HG02610 (cell line): ENCODE data around the gene DNAAF5.

Experiments used
- ATAC-seq: cut with Tn5 transposase; IDR thresholded peaks from one replicate; pipeline ENCODE4 v1.9.1; 2021; ENCODE audit warnings: mild to moderate bottlenecking, moderate library complexity; ENCODE audit not compliant: unreplicated experiment

DNAAF5 gene

GRCh38 chr7:706721-707120 is 19.8 kb upstream of the DNAAF5 start:
- ATAC-seq: no peak

DNA sequence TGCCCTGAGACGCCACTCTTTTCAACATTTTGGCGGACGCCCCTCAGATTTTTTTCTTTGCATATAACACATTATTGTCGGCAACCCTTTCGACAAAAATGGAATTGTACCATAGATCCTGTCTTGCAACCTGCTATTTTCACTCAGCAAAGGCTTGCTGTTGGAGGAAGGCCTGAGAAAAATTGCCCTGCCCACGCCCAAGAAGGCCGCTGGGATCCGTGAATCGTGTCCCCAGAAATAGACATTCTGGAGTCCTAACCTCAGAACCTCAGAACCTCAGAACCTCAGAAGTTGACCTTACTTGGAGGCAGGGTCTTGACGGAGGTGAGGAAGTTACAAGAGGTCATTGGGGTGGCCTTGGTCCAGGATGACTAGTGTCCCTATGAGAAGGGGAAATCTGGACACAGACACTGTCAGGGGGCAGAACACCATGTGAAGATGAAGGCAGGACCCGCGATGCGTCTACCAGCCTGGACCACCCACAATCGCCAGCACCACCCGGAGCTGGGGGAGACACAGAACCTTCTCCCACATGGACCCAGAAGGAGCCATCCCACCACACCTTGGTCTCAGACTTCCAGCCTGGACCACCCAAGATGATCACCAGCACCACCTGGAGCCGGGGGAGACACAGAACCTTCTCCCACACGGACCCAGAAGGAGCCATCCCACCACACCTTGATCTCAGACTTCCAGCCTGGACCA is 19.1 kb upstream of the DNAAF5 start:
- ATAC-seq: no peak

DNA sequence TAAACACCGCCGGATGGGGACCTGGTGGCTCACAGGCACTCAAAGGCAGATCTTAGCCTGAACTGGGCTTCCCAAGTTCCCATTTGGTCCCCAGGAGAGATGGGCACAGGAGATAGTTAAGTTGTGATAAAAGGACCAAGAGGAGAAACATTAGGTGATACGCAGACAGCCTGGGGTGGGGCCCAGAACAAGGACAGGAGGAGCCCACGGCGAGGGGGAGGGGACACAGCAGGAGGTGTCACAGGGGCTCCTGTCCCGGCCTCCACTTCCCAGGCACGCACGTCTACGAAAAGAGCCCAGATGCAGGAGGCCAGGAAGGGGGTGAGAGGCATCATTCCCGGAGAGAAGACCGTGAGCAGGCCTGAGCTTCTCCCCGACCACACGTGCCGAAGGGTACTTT is 16.3 kb upstream of the DNAAF5 start:
- no peak for ATAC-seq

DNA sequence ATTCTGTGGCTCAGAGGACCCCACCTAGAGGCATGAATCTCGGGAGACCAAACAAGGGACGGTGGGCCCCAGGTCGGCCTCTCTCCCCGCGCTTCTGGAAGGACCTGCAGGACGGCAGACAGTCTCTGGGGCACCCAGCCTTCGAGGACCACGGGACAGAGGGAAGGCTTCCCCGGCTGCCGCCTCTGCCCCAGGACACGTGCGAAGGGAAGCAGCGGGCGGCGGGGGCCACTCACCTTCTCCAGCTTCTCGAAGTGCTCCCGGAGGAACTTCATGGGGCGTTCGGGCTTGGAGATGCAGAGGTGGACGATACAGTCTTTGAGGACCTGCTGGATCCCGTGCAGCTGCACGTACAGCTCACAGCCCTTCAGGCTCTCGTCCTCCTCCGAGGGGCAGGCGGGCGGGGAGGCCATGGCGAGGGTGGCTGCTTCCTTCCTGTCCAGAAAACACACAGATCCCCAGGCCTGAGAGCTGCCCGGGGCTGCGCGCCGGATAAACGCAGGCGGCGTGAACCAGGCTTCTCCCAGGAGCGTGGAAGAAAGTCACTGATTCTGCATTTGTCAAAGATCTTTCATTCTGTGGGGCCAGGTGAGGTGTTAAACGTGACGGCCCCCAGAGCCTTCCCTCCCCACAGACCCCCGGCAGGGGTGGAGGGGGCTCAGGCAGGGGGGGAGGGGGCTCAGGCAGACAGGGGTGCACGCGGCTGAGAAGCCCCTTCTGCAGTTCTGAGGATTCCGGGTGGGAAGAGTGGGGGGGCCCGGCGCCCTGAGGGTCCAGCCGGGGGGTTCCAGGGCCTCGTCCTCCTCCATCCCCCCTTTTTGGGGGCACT is 15.2 kb upstream of the DNAAF5 start:
- ATAC-seq: no peak

DNA sequence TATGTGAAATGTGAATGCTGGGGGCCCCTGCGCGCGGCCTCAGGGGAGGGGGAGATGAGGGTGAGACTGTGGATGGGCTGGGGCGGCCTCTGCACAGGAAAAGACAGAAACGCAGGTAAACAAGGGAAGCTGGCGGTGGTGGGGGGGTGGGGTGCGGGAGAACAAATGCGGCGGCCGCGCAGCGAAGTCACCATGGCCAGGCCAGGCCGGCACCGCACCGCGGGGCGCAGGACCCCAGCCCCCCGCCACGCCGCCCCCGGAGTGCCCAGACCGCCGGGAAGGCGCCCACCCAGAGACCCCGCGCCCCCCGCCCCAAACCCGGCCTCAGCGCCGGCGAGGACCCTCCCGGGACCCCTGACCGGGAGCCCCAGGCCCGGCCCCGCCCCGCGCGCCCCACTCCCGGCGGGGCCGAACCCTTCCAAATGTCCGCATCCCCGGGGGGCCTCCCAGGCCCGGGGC is 14.5 kb upstream of the DNAAF5 start:
- ATAC-seq: no peak

- ATAC-seq: no peak
These were observed 13.9 kb upstream of the DNAAF5 start for GRCh38 chr7:712381-713138.

GRCh38 chr7:713139-713457 is 13.4 kb upstream of the DNAAF5 start:
- ATAC-seq: no peak

GRCh38 chr7:713488-714230 is 12.8 kb upstream of the DNAAF5 start:
- no peak for ATAC-seq

GRCh38 chr7:714251-714671 is 12.2 kb upstream of the DNAAF5 start:
- ATAC-seq: no peak

DNA sequence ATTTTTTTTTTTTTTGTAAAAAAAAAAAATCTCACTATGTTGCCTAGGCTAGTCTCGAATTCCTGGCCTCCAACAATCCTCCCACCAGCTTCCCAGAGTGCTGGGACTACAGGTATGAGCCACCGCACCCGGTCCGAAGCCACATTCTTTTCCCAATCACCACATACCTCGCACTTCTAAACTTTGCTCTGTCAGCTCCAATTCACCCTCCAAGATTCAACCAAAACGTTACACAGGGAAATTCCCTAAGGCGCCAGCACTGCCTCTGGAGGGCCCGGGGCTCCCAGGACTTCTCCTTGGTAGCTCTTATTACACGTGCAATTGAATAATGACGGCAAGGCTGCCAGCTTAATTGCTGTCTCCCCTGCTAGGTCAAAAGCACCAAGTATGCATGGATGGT is 10.3 kb upstream of the DNAAF5 start:
- ATAC-seq: no peak

DNA sequence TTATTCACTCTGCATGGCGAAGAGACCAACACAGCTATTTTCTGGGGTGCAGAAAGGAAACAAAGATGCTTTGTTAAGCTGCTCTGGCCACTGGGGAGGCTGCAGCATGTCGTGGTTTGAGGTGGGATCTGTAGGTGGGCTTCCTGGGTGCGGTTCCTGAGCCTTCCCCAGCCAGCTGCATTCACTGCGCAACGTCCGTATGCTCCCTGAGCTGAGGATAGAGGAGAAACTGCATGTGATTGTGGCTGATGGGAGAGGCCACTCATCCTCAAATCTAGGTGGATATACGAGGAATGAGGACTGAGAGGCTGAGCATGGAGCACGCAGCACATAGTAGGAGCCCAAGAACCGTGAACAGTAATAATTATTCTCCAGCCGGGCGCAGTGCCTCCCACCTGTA is 9.9 kb upstream of the DNAAF5 start:
- ATAC-seq: no peak

DNA sequence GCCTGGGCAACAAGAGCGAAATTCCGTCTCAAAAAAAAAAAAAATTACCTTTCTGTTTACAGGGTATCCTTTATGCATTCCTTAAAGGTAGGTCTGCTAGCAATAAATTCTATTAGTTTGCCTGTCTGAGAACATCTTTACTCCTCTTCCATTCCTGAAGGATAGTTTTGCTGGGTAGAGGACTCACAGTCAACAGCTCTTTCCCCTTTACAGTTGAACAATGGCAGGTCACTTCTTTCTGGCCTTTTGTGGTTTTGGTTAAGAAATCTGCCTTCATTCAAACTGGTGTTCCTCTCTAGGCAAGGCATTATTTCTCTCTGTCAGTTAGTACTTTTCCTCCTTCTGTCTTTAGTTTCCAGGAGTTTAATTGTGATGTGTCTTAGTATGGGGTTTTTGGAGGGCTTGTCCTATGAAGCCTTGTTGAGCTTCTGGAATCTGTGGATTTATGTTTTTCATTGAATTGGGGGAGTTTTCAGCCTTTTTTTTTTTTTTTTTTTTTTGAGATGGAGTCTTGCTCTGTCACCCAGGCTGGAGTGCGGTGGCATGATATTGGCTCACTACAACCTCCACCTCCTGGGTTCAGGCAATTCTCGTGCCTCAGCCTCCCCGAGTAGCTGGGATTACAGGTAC is 4.8 kb upstream of the DNAAF5 start:
- no peak for ATAC-seq

DNA sequence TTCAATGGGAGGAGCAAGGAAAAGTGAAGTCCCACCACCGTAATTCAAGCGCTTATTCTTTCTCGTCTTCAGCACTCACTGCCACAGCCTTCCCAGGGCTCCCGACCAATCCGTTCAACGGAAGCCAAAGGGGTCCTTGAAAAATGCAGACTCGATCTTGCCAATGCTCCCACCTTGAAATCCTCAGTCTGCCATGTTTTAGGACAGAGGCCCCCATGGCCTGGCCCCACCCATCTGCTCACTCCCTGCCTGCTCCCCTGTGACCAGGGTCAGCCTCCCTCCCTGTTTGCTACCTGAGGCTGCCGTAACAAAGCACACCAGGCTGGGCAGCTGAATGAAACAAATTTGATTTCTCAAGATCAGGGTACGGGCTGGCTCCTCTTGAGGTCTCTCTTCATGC is 3.0 kb upstream of the DNAAF5 start:
- no peak for ATAC-seq

GRCh38 chr7:724298-724697 is 2.2 kb upstream of the DNAAF5 start:
- ATAC-seq: no peak

DNA sequence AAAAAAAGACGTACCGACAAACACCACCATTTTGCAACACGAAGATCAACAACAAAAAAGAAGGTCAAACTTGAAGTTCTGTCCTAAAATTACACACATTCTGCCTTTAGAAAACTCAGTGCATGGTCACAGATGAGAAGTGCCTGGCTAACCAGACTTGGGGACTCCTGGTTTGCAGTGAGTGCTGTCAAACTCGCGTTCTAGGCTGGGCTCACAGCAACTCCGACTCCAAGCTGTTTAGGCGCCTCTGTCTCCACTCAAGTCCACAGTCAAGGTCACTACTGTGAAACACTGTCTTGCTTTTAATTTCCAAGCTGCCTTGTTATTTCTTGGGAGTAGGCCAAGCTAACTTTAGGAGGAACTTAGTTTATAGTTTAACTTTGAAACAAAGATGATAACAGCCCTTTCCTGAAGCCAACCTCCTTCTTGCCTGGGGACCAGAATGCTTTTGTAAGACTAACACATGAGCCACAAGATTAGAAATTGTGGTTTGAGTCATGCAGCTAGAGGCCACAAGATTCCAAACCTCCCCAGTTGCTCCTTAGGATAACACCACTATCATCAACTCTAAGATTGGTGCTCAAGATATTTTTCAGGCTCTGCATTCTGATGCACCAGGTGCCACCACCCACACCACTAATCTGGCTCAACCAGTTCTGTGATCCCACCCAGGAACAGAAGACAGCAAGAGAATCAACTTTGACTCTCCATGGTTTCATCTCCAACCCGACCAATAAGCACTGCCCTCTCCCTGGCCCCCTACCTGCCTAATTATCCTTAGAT is 1.1 kb upstream of the DNAAF5 start:
- no peak for ATAC-seq

GRCh38 chr7:726854-727103 is 280 bp downstream of the DNAAF5 start:
- ATAC-seq: peak; percentile 16

- peak; percentile 48 for ATAC-seq
These were observed 756 bp downstream of the DNAAF5 start, which contains the start of gene PRKAR1B for GRCh38 chr7:727104-727805. TSS of gene PRKAR1B (minus strand) at chr7:727281. CDS start at chr7:711505, 15,776 bp downstream.

DNA sequence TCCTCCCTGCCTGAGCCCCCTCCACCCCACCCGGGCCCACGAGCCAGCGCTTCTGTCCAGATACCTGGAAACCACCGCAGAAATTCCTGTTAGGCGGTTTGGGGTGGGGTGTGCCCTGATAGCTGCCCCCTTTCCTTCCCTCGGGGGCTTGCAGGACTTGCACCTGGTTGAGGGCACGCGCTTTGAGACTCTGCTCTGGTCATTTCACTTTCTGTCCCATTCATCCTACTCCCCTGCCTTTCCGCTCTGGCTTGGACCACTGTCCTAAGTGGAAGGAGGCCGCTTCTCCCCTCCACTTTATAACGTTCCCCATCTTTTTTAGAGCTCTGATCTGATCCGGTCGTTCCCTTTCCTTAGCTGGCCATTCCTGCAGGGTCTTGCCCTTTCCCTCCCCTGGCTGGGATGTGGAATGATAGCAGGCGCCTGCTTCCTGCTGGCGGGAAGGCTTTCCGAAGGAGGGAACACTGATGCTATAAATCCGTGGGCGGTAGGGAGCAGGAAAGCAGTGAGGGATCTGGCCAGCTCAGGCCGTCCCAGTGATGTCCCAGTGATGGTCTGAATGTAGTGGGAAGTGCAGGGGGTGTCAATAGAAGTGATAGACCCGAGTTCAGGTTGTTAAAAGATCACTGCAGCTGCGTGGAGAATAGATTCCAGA is 1.4 kb downstream of the DNAAF5 start:
- ATAC-seq: no peak

DNA sequence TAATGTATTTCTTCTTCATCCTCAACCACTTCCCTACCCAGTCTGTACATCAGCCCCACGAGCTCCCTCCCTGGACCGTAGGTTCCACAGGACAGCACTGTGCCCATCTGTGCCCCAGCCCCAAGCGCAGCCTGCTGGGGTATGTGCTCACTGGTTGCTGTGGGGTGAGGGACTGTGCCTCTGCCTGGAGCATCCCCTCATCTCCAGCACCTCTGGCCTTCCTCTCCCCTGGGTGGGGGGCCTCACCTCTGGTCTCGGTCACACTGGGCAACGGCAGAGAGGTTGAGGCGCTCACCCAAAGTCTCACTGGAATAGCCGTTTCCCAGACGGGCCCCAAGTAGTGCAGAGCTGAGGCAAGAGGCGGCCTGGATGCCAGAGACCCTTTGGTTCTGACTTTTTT is 2.1 kb downstream of the DNAAF5 start:
- ATAC-seq: no peak
